Activated CD8-positive, alpha-beta T cell treated with anti-CD3 and anti-CD28 coated beads, Interleukin-2, amount 10 ng/mL, durations not matched to agents 7 days and 5 days (primary cell): Measurements from ENCODE around the gene ZBTB42. TPM values are rescaled to one million over a fixed set of nuclear protein-coding genes. Genes with fewer than 3 reads are reported as not detected.
A peak's percentile ranks its signal among the peaks of the same experiment; 100 is the strongest.
"Not testable (repeated sequence)": the region's sequence is repeated elsewhere in the genome, so short reads cannot be mapped to it uniquely, and the experiment has no call there.

Source experiments
- ATAC-seq: fragments of 150-1000 bp; cut with Tn5 transposase; one replicate; pipeline ENCODE4 v1.10.0; 2021; ENCODE audit warnings: moderate library complexity
- CTCF ChIA-PET: fragments of 350-600 bp; sonication (Branson Sonifier 250); formaldehyde crosslinking; loops from one replicate; lab custom pipeline; 2021; ENCODE audit warnings: antibody characterized with exemption; lab: Charles Lee
- POLR2A ChIA-PET: fragments of 350-600 bp; sonication (Branson Sonifier 250); formaldehyde crosslinking; loops from one replicate; lab custom pipeline; 2021; ENCODE audit warnings: antibody characterized with exemption; lab: Charles Lee
- DNase-seq: peaks from one replicate; pipeline ENCODE4 v3.0.0-alpha.2; 2020
- H3K27ac Mint-ChIP-seq: one replicate; pipeline ENCODE4 v1.8.0; 2021; ENCODE audit warnings: mild to moderate bottlenecking, mixed read lengths
- H3K27me3 Mint-ChIP-seq: one replicate; pipeline ENCODE4 v1.8.0; 2021; ENCODE audit warnings: low read depth, mixed read lengths
- H3K36me3 Mint-ChIP-seq: one replicate; pipeline ENCODE4 v1.8.0; 2021; ENCODE audit warnings: low read depth, mixed read lengths
- H3K4me1 Mint-ChIP-seq: one replicate; pipeline ENCODE4 v1.8.0; 2021; ENCODE audit warnings: low read depth, mixed read lengths
- H3K4me3 Mint-ChIP-seq: one replicate; pipeline ENCODE4 v1.8.0; 2021; ENCODE audit warnings: mild to moderate bottlenecking, mixed read lengths
- H3K9me3 Mint-ChIP-seq: one replicate; pipeline ENCODE4 v1.8.0; 2022; ENCODE audit warnings: mixed read lengths; ENCODE audit not compliant: insufficient read depth
- total RNA-seq, 2 experiments: library from RNA; stranded (reverse); gene quantifications; one replicate each; pipeline ENCODE4 v1.2.3, GENCODE V29; 2021

ZBTB42 gene
- total RNA-seq, 2 experiments from 2014 or later = 5.3 TPM

DNA sequence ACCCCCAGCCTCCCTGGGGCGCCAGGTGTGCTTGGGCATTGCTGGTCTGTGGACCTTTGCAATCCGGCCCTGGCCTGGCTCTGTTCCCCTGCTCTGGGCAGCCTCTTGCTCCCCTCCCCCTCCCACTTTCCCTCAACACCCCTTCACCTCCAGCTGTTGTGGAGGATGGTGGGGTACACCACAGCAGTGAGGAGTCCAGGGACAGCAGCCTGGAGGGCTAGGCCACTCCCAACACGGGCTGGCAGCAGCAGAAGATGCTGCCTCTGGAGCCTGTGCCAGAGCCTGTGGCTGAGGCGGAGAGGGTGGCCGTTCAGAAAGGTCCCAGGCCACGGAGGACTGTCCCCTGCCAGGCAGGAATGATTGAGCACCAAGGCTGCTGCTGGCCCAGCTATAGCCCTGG, 7.6 kb downstream of the ZBTB42 start:
- no peak for DNase-seq
- no peak for ATAC-seq
- Mint-ChIP-seq H3K9me3 (no peaks in the 10 kb centered on the region), H3K27ac (no peak overlapping the region), H3K27me3 (no peaks in the 10 kb centered on the region), H3K4me1 (peaks cover under 1% of the 10 kb centered on the region), H3K4me3 (no peak overlapping the region), H3K36me3 (no peaks in the 10 kb centered on the region)
- CTCF ChIA-PET = no interaction called here
- POLR2A ChIA-PET = no interaction called here

DNA sequence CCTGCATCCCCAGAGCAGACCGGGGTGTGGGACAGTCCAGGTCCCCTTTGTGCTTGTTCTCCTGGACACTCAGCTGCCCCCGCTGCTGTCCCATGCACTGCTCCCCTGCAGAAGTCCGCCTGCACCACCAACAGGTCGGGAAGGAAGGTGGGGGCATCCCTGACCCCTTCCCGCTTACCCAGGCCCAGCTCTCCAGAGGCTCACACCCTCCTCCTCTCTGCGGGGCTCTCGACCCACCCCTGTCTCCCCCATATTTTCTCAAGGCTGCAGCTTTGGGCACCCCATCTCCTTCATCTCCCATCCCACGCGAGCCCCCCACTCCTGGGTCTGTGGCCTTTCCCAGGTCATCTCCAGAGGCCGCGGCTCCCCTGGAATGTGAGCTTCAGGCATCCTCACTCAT, 9.4 kb downstream of the ZBTB42 start:
- no peaks in the 10 kb centered on the region for H3K36me3 Mint-ChIP-seq
- H3K27ac Mint-ChIP-seq = no peak overlapping the region
- no peak overlapping the region for H3K4me3 Mint-ChIP-seq
- DNase-seq = no peak
- no peaks in the 10 kb centered on the region for H3K27me3 Mint-ChIP-seq
- H3K4me1 Mint-ChIP-seq = peaks cover 14% of the 10 kb centered on the region
- ChIA-PET POLR2A (no interaction called here), CTCF (no interaction called here)
- no peaks in the 10 kb centered on the region for H3K9me3 Mint-ChIP-seq
- ATAC-seq = no peak

DNA sequence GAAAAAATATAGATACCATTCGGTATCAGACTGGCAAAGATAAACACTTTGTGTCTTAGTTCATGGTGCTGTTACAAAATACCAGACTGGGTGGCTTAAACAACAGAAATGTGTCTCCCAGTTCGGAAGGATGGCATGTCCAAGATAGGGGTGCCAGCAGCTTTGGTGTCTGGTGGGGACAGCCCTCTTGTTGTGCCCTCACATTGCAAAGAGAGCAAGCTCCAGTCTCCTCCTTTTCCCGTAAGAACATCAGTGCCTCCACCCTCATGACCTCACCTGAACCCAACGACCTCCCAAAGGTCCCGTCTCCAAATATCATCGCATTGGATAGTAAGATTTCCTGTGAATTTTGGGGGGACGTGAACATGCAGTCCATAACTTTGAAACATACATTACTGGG, 12.4 kb downstream of the ZBTB42 start:
- POLR2A ChIA-PET = interaction anchor here (1.1 kb wide), 1 partner anchor 61 kb away, joined by 3 read pairs; no protein-coding TSS in a partner anchor
- ATAC-seq (no peak), DNase-seq (no peak)
- Mint-ChIP-seq H3K27me3 (no peaks in the 10 kb centered on the region), H3K27ac (no peak overlapping the region), H3K36me3 (no peaks in the 10 kb centered on the region), H3K4me3 (no peak overlapping the region), H3K4me1 (peaks cover 19% of the 10 kb centered on the region), H3K9me3 (no peaks in the 10 kb centered on the region)
- CTCF ChIA-PET = no interaction called here

DNA sequence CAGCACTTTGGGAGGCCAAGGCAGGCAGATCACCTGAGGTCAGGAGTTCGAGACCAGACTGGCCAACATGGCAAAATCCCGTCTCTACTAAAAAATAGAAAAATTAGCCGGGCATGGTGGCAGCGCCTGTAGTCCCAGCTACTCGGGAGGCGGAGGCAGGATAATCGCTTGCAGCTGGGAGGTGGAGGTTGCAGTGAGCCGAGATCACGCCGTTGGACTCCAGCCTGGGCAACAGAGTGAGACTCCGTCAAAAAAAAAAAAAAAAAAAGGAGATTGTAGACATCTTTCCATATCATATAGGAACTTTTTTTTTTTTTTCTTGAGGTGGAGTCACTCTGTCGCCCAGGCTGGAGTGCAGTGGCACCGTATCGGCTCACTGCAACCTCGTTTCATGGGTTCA, 13.8 kb downstream of the ZBTB42 start:
- H3K9me3 Mint-ChIP-seq, ATAC-seq, POLR2A ChIA-PET, H3K36me3 Mint-ChIP-seq, DNase-seq, CTCF ChIA-PET, H3K27me3 Mint-ChIP-seq: not testable (repeated sequence)
- Mint-ChIP-seq H3K4me1 (peaks cover 19% of the 10 kb centered on the region), H3K4me3 (peak overlapping the region; percentile 92), H3K27ac (peak overlapping the region; percentile 70)

- Mint-ChIP-seq H3K27me3 (no peaks in the 10 kb centered on the region), H3K36me3 (no peaks in the 10 kb centered on the region), H3K4me3 (peak overlapping the region; percentile 92), H3K9me3 (no peaks in the 10 kb centered on the region), H3K27ac (peak overlapping the region; percentile 93), H3K4me1 (peaks cover 19% of the 10 kb centered on the region)
- ATAC-seq (no peak), DNase-seq (no peak)
- CTCF ChIA-PET = no interaction called here
- POLR2A ChIA-PET = interaction anchor here (1.1 kb wide), 1 partner anchor 16 kb away, joined by 3 read pairs; the partner anchor contains the start of gene ZBTB42
Observed at GRCh38 chr14:104816616-104816884, 15.6 kb downstream of the ZBTB42 start.

GRCh38 chr14:104817930-104818713, 17.2 kb downstream of the ZBTB42 start:
- peak overlapping the region; percentile 61 for H3K27ac Mint-ChIP-seq
- no peak overlapping the region for H3K4me3 Mint-ChIP-seq
- CTCF ChIA-PET = interaction anchor here (0.6 kb wide), 1 partner anchor 1245 kb away, joined by 3 read pairs; no protein-coding TSS in a partner anchor
- peaks cover 19% of the 10 kb centered on the region for H3K4me1 Mint-ChIP-seq
- H3K9me3 Mint-ChIP-seq = no peaks in the 10 kb centered on the region
- H3K27me3 Mint-ChIP-seq = no peaks in the 10 kb centered on the region
- H3K36me3 Mint-ChIP-seq = no peaks in the 10 kb centered on the region
- DNase-seq (peak; percentile 18), ATAC-seq (no peak)
- POLR2A ChIA-PET = no interaction called here

GRCh38 chr14:104818714-104819161, 17.8 kb downstream of the ZBTB42 start:
- Mint-ChIP-seq H3K9me3 (no peaks in the 10 kb centered on the region), H3K27ac (peak overlapping the region; percentile 61), H3K4me3 (no peak overlapping the region), H3K27me3 (no peaks in the 10 kb centered on the region), H3K4me1 (peaks cover 17% of the 10 kb centered on the region), H3K36me3 (no peaks in the 10 kb centered on the region)
- CTCF ChIA-PET = no interaction called here
- ATAC-seq = no peak
- no peak for DNase-seq
- POLR2A ChIA-PET = no interaction called here

DNA sequence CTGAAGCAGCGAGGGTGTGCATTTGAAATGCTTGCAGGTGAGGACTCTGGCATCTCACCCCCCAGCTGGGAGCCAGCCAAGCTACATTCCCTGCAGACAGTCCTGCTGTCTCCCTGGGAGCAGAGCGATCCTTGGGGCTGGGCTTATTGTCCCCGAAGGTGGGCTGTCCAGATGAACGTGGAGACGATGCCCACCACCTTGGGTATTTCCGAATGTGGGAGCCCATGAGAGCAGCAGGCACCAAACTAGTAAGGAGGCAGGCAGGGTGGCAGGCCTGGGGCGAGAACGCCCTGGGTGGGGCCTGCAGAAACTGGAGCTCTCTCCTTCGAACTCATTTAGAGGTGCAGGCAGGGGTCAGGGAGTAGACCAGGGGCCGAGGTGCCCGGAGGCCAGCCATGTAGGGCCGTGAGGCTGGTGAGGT, 18.5 kb downstream of the ZBTB42 start:
- H3K9me3 Mint-ChIP-seq = no peaks in the 10 kb centered on the region
- H3K36me3 Mint-ChIP-seq = no peaks in the 10 kb centered on the region
- no peak overlapping the region for H3K27ac Mint-ChIP-seq
- H3K4me3 Mint-ChIP-seq = no peak overlapping the region
- H3K4me1 Mint-ChIP-seq = peaks cover 11% of the 10 kb centered on the region
- CTCF ChIA-PET = no interaction called here
- POLR2A ChIA-PET = no interaction called here
- DNase-seq (peak; percentile 17), ATAC-seq (no peak)
- peaks cover 4% of the 10 kb centered on the region for H3K27me3 Mint-ChIP-seq

GRCh38 chr14:104820669-104821228, 19.8 kb downstream of the ZBTB42 start:
- POLR2A ChIA-PET = no interaction called here
- Mint-ChIP-seq H3K4me1 (peaks cover 8% of the 10 kb centered on the region), H3K27me3 (peaks cover 16% of the 10 kb centered on the region), H3K27ac (no peak overlapping the region), H3K36me3 (no peaks in the 10 kb centered on the region), H3K4me3 (no peak overlapping the region), H3K9me3 (no peaks in the 10 kb centered on the region)
- ATAC-seq (no peak), DNase-seq (peak; percentile 13)
- CTCF ChIA-PET = interaction anchor here (1.1 to 1.7 kb wide), 2 partner anchors 52 to 54 kb away, joined by 4 to 6 read pairs; no protein-coding TSS in a partner anchor

- Mint-ChIP-seq H3K36me3 (no peaks in the 10 kb centered on the region), H3K4me1 (peaks cover 12% of the 10 kb centered on the region), H3K27ac (no peak overlapping the region), H3K9me3 (no peaks in the 10 kb centered on the region), H3K4me3 (no peak overlapping the region), H3K27me3 (peaks cover 17% of the 10 kb centered on the region)
- DNase-seq (no peak), ATAC-seq (no peak)
- POLR2A ChIA-PET = no interaction called here
- CTCF ChIA-PET = interaction anchor here (1.1 to 1.7 kb wide), 2 partner anchors 52 to 55 kb away, joined by 4 to 6 read pairs; no protein-coding TSS in a partner anchor
Observed at GRCh38 chr14:104821229-104821945, 20.5 kb downstream of the ZBTB42 start.

- Mint-ChIP-seq H3K36me3 (no peaks in the 10 kb centered on the region), H3K27ac (no peak overlapping the region), H3K4me3 (no peak overlapping the region), H3K9me3 (no peaks in the 10 kb centered on the region), H3K4me1 (peaks cover 9% of the 10 kb centered on the region), H3K27me3 (peaks cover 20% of the 10 kb centered on the region)
- no peak for ATAC-seq
- ChIA-PET POLR2A (no interaction called here), CTCF (interaction anchor here (1.7 kb wide), 1 partner anchor 53 kb away, joined by 6 read pairs; no protein-coding TSS in a partner anchor)
- no peak for DNase-seq
Observed at GRCh38 chr14:104821971-104822608, 21.2 kb downstream of the ZBTB42 start.
